SIG-M5 treated with dmso at 0.1 percent for 504 hours (cell line): ENCODE measurements around the gene PTPN5.

Experiments
- DNase-seq: peaks from one replicate; lab custom pipeline; 2025; ENCODE audit not compliant: unreplicated experiment; lab: John Stamatoyannopoulos, UW

The PTPN5 gene

DNA sequence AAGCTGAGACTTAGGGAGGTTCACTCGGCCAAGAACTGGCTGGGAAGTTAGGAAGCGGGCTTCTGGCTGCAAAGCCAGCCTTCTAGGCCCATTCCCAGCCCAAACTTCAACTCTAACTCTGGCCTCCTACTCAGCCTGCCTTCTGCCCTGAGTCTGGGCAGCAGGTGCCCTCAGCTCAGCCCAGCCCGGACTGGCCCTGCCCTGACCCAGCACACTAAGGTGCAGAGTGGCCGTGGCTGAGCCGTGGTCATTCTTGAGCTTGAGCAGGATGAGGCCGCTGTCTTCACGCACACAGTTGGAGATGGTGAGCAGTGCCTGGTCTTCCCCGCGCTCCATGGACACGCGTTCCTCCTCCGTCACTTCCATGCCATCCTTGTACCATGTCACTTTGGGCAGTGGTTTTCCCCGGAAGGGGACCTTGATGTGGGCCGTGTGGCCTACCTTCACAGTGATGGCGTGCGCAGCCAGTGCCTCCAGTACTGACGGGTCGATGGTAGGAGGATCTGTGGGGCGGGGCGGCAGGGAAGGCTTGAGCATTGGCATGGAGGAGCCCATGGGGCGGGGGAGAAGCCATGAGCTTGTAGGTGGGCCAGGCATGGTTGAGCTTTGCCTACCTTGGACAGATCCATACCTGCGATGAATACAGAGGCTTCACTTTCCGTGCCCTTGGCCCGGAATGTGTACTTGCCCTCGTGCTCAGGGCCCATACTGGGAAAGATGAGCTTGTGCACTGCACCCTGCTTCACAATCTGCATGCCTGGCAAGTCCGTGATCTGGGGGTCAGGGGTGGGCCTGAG, 77.8 kb downstream of the PTPN5 start:
- DNase-seq: no peak

DNA sequence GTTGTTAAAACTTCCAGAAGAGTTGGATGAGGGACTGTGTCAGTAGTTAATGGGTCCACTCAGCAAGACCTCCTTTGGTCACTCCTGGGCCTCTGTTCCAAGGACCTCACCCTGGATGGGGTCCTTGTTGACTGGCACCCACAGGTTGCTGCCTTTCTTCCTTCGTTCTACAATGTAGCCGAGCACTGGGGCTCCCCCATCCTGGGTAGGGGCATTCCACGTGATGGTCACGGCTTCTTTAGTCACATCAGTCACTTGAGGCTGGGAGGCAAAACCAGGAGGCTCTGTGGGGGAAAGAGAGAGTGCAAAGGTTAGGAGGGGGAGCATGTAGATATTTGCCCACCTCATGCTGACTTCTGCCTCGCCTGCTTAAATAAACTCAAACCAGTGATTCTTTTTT, 81.1 kb downstream of the PTPN5 start:
- no peak for DNase-seq

DNA sequence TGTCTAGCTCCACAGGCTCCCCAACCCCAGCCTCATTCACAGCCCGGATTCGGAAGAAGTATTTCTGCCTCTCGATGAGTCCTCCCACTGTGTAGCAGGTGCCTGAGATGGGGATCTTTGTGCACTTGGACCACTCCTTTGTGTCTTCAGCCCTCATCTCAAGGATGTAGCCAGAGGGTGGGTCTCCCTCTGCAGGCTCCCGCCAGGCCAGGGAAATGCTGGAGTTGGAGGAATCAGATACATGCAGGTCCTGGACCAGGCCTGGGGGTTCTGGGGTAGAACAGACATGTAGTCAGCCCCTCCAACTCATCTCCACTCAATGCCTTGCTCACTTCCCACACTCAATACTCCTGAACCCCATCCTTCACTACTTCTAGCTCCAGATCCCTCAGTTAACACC, 82.2 kb downstream of the PTPN5 start:
- DNase-seq: no peak

DNA sequence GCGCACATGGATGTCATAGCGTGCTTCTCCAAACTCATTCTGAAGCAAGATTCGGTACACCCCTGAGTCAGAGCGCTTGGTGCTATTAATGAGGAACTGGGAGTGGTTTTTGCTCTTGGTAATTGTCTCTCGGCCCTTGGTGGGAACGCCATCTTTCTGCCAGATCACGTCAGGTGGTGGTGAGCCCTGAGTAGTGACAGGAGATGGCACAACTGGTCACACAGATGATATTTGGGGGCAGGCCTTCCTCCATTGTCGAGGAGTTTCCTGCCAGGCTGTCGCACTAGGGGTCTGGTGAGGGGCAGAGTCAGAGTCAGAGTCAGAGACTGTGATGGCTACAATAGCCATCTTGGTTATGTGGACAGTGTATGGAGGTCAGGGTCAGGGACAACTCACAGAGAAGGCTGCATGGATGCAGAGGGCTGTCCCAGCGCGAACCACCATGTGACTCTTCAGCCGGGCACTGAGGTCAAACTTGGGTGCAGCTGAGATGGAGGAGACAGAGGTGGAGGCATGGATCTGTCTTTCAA, 83.7 kb downstream of the PTPN5 start:
- peak; percentile 27 for DNase-seq

DNA sequence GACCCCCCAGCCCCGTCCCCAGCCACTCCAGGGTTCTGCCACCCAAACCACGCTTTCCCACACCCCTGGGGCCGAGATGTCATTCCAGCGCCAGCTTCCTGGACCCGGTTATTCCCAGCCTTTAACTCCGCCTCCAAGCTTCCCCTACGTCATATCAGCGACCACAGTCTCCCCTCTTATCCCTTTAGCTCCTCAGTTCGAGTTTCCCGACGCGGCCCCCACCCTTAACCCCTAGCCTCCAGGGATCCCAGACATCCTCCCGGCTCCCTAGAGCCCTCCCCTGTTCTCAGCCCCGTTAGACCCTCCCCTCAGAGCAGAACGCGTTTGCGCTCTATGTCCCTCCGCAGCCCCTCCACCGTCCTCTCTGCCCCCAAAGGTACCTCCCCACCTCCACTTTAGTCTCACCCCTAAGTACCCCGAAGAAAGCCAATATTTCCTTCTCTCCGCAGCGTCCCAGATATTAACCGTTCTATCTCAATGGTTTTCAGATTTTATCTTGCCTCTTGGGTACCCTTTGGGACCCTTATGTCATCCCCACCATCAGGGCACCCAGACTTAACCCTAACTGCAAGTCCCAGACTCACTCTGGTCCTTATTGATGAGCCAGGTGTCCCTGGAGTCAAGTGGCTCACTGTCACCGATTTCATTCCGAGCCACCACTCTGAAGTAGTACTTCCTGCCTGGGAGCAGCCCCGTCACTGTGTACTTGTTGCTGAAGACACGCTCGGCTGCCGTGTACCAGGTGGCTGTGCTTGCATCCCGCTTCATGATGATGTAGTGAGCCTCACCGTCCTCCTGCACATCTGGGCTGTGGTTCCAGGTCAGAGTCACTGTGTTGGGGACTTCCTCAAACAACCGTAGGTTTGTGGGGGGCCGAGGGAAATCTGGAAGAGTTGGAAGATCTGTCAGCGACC, 85.0 kb downstream of the PTPN5 start:
- no peak for DNase-seq

DNA sequence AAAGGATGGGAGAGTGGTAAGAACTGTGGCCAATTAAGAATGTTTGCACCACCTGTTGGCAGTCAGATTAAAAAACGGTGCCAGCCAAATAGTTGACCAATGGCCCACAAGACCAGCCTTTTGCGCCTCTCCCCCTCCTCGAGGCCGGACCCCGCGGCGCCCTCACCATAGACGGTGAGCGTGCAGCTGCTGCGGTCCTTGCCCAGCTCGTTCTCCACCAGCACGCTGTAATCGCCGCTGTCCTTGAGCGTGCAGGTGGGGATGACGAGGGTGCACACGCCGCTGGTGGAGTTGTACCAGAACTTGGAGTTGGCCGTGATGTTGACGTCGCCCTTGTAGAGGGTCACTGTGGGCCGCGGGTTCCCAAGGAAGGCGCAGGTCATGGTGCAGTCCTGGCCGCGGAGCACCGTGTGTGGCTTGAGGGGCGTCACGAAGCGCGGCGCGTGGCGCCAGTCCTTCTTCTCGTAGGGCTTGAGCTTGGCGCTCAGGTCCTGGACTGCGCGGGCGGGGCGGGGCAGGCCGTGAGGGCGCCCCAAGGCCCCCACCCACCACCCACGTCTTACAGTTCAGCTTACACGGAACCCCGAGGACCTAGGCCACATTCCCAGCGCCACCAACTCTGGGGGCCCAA, 85.8 kb downstream of the PTPN5 start:
- DNase-seq: no peak

DNA sequence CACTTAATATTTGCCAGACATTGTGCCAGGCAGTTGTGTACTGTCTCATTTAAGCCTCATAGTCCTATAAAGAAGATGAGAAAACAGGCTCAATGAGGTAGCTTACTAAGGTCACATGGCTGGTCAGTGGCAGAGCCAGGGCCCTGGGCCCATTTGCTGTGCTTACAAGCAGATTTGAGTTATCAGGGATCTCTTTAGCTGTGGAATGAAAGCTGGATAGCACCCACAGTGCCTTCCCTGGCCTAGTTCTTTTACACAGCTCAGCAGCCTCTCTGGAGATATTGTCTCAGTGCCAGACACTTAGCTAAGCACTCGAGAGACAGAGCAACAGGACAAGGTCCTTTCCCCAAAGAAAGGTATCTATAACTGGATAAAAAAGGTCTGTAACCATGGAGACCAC, 86.9 kb downstream of the PTPN5 start:
- DNase-seq: no peak

DNA sequence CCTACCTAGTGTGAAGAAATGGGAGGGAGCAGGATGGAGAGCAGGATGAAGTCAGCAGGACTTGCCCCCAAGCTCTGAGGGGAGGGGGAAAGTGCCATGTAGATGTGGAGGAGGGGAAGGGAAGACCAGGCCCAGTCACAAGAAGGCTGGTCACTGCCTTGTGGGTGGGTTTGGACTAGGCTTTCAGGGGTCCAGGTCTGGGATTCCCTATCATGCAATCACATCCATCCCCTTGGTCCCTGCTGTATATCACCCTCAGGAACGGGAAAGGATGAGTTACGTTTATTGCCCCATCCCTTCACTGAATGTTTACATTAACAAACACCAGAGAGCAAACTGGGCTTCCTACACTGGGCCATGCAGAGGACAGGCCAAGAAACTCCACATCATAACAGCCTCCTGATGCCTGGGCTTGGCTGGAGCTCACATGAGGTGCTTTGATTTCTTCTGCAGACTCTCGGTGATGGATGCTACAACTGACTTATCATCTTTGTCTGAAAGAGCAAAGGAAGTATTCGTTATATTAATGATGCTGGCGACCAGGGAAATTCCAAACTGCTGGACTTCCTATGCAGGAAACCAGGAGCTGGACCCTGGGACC, 87.5 kb downstream of the PTPN5 start:
- no peak for DNase-seq

DNA sequence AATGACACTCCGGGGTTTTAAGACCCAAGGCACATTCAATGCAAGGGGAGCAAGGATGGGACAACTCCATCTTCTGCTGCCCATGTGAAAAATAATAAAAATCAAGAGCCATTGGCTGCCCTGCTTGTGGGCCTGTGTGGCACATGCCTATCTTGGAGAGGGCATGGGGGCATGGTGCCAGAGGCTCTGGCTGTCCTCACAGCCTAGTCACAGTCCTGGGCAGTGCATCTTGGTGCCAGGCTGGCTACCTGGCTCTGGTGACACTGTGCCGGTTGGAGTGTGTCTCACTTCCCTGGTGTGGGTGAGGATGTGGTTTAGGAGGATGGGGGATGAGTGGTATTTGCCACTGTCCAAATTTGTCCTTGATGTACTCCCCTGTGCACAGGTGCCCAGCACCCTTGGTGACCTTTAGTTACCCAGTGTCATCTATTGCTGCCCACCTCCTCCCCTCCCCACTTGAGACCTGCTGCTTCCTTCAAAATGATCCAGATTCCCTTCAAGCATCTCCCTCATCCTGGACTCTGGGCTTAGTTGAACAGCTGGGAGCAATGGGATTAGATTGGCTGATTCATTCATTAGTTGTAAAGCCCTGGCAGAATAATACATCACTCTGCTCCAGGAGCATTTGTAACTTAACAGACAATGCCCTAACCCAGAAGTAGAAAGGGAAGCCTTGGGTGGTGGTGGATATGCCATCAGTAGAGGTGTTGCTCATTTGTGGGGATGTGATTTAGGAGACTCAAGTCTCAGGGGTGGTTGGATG, 88.4 kb downstream of the PTPN5 start:
- DNase-seq: no peak

DNA sequence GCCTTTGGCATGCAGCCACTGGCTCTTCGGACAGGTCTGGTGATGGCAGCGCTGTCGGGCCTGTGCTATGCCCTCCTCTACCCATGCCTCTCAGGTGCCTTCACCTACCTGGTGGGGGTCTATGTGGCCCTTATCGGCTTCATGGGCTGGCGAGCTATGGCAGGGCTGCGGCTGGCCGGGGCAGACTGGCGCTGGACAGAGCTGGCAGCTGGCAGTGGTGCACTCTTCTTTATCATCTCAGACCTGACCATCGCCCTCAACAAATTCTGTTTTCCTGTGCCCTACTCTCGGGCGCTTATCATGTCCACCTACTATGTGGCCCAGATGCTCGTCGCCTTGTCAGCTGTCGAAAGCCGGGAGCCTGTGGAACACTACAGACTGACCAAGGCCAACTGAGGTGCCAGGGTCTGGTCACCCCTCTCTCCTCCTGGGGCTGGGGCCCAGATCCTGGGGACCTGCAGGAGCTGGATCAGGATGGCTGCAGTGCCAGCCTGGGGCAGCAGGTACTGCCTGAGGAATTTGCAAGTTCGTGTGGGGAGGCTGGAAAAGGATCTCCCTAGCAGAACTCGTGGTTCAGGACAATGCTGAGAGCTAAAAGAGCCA, 89.9 kb downstream of the PTPN5 start:
- no peak for DNase-seq

DNA sequence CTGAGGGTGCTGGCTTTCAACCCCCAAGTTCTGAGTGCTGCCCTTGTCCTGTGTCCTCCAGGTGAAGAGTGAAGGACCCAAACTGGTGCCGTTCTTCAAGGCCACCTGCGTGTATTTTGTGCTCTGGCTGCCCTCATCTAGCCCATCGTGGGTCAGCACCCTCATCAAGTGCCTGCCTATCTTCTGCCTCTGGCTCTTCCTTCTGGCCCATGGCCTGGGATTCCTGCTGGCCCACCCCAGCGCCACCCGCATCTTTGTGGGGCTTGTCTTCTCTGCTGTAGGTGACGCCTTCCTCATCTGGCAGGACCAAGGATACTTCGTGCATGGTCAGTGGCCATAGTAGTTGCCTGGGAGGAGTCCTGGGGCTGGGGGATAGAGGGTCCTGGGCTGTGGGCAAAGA, 90.7 kb downstream of the PTPN5 start:
- DNase-seq: no peak

DNA sequence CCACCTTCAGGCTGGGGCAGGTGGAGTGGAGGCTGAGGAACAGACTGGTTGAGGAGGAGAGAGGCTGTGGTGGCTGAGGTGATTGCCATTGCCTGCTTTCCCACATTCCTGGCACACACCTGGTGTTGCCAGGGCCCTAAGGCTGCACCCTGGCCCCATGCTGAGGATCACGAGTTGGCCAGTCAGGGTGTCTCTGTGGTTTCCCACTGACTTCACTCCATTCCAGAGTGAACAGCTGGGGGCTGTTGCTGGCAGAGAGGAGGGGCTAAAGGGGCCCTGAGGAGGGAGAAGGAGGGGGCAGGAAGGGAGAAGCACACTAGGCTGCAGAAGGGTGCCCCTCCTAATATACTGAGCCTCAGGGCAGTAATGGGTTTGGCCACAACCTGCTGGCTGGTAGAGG, 91.2 kb downstream of the PTPN5 start:
- DNase-seq: no peak

DNA sequence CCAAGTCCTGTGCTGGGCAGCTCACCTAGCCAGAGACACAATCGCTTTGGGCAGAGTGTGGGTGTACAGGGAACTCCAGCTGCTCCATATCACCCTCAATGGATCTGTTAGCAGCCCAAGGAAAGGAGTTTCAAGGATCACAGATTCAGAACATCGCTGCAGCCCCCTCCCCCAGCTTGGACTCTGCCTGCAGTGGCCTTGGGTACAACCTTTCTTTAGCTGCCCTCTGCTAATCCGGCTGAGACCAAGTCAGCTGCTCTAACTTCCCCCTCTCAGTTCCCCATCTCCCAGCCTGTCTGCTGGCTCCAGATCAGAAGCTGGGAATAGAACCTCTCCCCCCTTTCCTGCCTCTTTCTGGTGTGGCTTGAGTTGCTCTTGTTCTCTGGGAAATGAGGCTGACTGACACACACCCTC, 91.7 kb downstream of the PTPN5 start:
- peak; percentile 24 for DNase-seq

DNA sequence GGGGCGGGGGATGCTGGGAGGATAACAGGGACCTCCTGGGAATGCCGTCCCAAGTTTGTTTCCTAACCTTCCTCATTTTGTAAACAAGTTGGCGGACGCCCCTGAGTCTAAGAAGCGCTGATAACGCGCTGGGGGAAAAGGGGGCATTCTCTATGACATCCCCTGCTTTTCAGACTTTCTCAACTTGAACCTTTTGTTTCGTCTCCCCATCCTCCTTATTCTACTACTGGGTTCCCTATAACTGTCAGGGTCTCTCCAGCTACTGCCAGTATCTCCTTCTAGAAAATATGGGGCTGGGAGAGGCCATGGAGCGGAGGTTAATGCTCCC, 92.4 kb downstream of the PTPN5 start:
- no peak for DNase-seq

DNA sequence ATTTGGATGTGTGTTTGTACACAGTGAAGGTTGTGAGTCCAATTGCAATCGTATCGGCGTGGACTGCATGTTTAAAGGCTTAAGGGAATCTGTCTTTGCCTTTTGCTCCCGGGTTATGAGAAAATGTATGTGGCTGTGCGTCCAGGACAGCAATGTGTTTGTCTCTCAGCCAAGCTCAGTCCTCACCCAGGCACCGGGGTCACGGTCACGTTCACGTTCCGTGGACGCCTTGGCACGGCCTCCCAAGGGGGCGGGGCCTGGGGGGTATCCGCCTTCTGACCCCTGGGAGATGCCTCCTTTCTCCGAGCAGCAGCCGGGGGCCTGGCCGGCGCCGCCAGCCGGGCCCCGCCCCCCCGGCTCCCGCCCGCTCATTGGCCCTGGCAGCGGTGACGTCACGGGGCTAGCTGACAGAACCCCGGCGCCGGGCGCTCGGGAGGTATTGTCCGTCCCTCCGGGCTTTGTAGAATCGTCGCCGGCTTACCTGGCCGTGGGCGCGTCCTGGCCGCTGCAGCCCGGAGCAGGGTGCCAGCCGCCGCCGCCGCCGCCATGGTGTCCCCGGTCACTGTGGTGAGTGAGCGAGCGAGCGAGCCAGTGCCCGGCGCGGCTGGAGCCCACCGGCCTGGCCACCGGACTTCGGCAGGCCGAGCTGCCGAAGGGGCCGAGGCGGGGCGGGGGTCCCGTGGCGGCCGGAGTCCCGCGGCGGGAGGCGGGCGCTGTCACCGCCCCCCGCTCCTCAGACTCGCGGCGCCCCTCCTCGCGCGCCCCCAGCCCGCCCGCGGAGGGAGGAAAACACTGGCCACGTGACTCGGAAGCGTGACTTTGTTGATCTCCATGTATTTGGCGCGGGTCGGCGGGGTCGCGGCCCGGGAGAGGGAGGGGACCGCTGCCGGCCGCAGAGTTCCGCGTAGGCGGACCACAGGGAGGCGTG, 93.0 kb downstream of the PTPN5 start, which contains the start of gene TMEM86A:
TMEM86A (plus strand) TSS at position 439 of the 928 bp plus-strand sequence; CDS start at position 547, 108 bp downstream.
- peak; percentile 59 for DNase-seq

DNA sequence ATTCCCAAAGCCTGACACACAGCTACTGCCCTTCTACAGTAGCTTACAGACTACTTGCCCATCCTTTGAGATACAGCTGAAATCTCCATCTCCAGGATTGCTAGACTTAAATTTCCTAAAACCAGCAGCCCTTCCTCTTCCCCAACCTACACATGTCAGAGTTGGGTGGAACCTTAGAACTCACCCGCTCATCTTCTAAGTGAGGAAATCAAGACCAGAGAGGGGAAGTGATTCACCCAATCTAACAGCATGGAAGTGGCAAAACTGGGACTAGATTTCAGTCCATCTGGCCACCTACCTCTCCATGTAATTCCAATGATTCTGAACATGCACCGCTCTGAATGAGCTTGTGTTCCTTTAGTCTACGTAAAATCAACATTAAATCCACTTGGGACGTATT, 94.0 kb downstream of the PTPN5 start:
- peak; percentile 28 for DNase-seq

DNA sequence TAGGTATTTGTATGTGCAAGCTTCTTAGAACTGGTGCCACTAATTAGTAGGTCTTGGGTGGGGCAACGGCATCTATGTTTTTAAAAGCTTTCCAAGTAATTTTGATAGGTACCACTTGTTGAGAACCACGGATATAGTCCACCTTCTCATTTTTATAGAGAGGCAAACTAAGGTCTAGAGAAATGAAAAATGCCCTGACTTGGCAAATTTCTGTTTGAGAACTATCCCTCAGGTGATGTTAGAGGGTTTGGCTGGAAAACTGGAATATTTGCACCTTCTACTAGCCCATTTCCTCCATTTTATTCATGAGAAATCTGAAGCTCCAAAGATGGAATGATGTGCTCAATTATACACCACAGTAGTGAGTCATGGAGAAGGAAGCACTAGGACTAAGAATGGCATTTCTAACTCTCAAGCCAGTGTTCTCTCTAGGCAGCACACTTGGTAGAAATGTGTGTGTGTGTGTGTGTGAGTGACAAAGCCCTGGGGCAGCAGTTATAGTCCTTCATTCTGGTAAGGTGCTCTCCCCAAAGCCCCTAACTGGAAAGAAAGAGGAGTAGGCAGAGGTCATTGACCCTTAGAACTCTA, 94.9 kb downstream of the PTPN5 start:
- no peak for DNase-seq

DNA sequence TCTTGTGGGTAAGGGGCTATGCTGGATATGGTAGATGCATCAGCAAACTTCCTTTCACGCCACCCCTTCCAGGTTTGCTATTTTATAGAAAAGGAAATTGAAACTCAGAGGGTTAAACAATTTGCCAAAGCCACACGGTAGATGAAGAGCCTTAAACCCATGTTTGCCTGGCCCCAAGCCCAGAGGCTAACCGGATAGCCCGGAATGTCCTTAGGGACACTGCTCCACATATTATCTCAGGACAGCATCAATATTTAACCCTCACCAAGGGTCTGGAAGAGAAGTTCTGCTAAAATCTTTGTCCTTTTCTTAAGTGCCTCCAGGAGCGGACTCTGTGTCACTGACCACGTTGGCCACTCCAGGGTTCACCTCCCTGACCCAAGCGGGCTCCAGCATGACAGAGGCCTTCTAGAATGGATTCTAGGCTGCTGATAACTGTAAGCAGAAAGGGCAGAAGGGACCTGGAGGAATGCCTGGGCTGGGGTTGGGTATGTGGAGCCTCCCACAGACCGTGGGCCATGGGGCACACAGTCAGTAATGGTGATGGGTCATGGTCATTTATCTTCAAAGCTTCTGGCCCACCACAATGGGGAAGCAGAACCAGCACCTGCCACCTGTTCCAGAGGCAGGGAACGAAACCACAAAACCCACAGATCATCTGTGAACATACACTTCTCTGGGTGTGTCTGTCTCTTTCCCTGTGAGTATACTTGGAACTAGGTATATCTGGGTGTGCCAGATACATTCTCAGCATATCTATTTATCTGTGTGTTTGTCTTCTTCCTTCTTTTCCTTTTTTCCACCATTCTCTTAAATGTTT, 98.4 kb downstream of the PTPN5 start:
- DNase-seq: no peak
